ENCODE results near the gene PRSS2.
"Not testable (repeated sequence)": the region's sequence is repeated elsewhere in the genome, so short reads cannot be mapped to it uniquely, and the experiment has no call there.

Gene PRSS2

DNA sequence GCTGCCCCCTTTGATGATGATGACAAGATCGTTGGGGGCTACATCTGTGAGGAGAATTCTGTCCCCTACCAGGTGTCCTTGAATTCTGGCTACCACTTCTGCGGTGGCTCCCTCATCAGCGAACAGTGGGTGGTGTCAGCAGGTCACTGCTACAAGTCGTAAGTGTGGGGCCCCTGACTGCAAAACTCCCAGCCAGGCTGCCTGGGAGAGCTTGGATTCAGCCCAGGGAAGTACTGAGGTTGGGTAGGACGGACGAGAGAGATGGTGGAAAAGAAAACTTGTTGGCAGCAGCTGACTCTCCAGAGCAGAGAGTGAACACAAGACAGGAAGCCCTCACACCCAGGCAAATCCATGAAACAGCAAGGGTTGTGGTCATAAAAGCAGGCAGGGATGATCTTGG, 1.3 kb downstream of the PRSS2 start:
- no peaks in the 10 kb centered on the region for H3K36me3 ChIP-seq
- DNase-seq = no peak

DNA sequence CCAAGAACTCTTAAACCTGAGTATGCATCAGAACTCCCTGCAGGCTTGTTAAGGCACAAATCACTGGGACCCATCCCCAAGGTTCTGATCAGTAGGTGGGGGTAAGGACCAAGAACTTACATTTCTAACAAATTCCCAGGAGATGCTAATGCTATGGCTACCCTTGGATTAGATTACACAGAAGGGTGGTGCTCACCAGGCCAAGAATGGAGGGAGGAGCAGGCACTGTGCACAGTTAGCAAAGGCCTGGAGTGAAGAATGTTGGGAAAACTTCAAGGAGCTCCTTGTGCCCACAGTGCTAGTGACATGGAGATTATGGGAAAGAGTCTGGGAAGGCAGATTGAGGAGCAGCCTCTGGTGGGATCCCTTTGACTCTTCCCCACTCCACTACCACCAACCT, 1.9 kb downstream of the PRSS2 start:
- Histone ChIP-seq H3K4me3 (ENCODE audit: low read depth, low read length) (no peak overlapping the region), H3K36me3 (no peaks in the 10 kb centered on the region), H3K4me1 (no peaks in the 10 kb centered on the region), H3K27me3 (no peaks in the 10 kb centered on the region), H3K9me3 (no peaks in the 10 kb centered on the region)
- TF ChIP-seq, protein P1, sequence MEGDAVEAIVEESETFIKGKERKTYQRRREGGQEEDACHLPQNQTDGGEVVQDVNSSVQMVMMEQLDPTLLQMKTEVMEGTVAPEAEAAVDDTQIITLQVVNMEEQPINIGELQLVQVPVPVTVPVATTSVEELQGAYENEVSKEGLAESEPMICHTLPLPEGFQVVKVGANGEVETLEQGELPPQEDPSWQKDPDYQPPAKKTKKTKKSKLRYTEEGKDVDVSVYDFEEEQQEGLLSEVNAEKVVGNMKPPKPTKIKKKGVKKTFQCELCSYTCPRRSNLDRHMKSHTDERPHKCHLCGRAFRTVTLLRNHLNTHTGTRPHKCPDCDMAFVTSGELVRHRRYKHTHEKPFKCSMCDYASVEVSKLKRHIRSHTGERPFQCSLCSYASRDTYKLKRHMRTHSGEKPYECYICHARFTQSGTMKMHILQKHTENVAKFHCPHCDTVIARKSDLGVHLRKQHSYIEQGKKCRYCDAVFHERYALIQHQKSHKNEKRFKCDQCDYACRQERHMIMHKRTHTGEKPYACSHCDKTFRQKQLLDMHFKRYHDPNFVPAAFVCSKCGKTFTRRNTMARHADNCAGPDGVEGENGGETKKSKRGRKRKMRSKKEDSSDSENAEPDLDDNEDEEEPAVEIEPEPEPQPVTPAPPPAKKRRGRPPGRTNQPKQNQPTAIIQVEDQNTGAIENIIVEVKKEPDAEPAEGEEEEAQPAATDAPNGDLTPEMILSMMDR (IDR thresholded peaks at IDR 0.05; ENCODE audit: low read depth, low read length) = no peak
- DNase-seq = no peak

More for the DNA sequence above, 1.3 kb downstream of the PRSS2 start:
- TF ChIP-seq, protein P1 (IDR thresholded peaks at IDR 0.05; ENCODE audit: low read depth, low read length) = no peak
- Histone ChIP-seq H3K4me3 (ENCODE audit: low read depth, low read length) (no peak overlapping the region), H3K4me1 (no peaks in the 10 kb centered on the region), H3K9me3 (no peaks in the 10 kb centered on the region), H3K27me3 (no peaks in the 10 kb centered on the region)

DNA sequence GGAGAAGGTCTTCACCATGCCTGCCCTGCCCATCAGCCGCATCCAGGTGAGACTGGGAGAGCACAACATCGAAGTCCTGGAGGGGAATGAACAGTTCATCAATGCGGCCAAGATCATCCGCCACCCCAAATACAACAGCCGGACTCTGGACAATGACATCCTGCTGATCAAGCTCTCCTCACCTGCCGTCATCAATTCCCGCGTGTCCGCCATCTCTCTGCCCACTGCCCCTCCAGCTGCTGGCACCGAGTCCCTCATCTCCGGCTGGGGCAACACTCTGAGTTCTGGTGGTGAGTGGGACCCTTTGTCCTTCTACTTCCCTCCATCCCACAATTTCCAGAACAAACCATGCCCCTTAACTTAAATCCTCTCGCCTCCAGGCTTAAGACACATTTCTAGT, 2.5 kb downstream of the PRSS2 start:
- Histone ChIP-seq H3K27me3 (no peaks in the 10 kb centered on the region), H3K36me3 (no peaks in the 10 kb centered on the region), H3K9me3 (no peaks in the 10 kb centered on the region), H3K4me1 (no peaks in the 10 kb centered on the region), H3K4me3 (ENCODE audit: low read depth, low read length) (no peak overlapping the region)
- TF ChIP-seq, protein P1 (IDR thresholded peaks at IDR 0.05; ENCODE audit: low read depth, low read length) = no peak
- DNase-seq = no peak

DNA sequence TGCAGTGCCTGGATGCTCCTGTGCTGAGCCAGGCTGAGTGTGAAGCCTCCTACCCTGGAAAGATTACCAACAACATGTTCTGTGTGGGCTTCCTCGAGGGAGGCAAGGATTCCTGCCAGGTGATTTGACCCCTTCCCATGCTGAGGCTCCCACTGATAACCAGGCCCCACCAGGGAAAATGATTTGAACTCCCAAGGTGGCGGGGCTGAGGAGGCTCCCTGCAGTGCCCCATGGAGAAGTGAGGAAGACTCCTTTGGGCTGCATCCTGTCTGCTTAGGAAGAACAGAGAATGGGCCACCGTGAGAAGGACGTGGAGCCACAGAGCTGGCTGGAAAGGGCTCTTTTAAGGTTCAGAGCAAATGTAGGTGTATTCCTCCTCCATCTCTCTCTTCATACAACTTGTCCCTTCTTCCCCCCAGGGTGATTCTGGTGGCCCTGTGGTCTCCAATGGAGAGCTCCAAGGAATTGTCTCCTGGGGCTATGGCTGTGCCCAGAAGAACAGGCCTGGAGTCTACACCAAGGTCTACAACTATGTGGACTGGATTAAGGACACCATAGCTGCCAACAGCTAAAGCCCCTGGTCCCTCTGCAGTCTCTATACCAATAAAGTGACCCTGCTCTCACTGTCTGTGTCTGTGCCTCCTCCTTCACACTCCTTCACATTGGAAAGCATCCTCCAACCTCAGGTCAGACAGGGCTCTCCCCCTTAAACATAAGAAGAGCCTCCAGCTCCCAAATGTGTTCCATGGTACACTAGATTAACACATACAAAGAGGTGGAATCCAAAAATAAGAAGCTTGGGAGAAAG, 3.4 kb downstream of the PRSS2 start:
- TF ChIP-seq, protein P1 (IDR thresholded peaks at IDR 0.05; ENCODE audit: low read depth, low read length) = no peak
- no peaks in the 10 kb centered on the region for H3K27me3 ChIP-seq
- H3K4me3 ChIP-seq (ENCODE audit: low read depth, low read length) = no peak overlapping the region
- no peaks in the 10 kb centered on the region for H3K36me3 ChIP-seq
- no peak for DNase-seq
- no peaks in the 10 kb centered on the region for H3K9me3 ChIP-seq
- no peaks in the 10 kb centered on the region for H3K4me1 ChIP-seq

DNA sequence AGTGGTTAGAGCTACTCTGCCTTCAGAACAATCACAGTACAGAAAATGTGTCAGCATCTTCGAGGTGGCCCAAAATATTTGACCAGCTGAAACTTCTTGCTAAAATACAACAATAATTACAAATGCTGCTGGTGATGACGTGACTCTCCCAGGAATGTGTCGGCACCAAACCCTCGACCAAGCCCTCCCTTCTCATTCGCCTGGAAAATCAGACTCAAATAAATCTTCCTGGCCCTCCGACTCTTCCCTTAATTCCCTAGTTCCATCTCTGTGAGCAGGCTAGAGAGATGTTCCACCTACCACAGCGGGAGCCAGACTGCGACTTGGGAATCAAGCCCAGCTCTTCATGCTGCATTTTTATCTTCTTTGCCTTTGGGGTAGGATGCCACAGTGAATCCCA, 4.1 kb downstream of the PRSS2 start:
- H3K27me3 ChIP-seq = no peaks in the 10 kb centered on the region
- H3K9me3 ChIP-seq = no peaks in the 10 kb centered on the region
- no peak overlapping the region for H3K4me3 ChIP-seq (ENCODE audit: low read depth, low read length)
- TF ChIP-seq, protein P1 (IDR thresholded peaks at IDR 0.05; ENCODE audit: low read depth, low read length) = no peak
- H3K4me1 ChIP-seq = no peaks in the 10 kb centered on the region
- DNase-seq = no peak
- no peaks in the 10 kb centered on the region for H3K36me3 ChIP-seq

DNA sequence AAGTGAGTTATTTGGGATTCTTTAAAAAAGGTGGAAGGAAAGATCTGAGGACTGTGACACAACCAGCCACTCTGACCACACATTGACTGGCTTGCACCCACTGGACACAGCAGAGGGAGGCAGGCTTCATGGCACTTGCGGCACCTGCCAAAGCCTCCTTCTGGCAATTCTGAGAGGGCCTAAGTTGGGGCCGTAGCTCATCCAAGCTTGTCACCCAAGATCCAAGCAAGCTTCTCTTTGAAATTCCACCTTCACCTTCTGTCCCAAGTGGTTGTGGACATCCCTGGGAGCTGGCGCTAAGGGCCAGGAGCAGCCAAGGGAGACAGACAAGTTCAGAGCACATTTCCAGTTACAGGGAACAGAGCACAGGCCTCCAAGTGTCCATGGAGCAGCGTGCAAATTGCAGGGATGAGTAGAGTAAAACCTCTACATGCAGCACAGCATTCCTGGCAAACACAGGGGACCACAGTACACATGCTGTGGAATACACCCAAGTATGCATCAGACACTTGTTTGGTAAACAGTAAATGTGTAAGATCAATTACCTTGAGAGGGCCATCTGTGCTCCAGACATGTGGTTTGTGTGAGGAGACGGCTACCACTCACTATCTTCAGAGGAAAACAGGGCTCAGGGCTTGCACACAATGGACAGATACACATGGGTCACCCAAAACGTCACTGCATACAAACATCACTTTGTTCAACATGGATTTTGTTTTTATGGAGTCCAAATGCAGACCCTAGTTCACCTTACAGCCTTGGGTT, 4.8 kb downstream of the PRSS2 start:
- H3K4me1 ChIP-seq; H3K9me3 ChIP-seq; H3K4me3 ChIP-seq (ENCODE audit: low read depth, low read length); H3K36me3 ChIP-seq; DNase-seq; H3K27me3 ChIP-seq: not testable (repeated sequence)
